ENCODE results near the gene B3GNT9. TPM values are rescaled to one million over a fixed set of nuclear protein-coding genes. Genes with fewer than 3 reads are reported as not detected.

Gene B3GNT9
- polyA plus RNA-seq, 1 donor from 2014 or later: not detected

GRCh38 chr16:67188323-67188722 is 37.5 kb upstream of the B3GNT9 start:
- H4K20me1 ChIP-seq (ENCODE audit: insufficient read depth): no peaks in the 10 kb centered on the region
- H3K4me3 ChIP-seq (ENCODE audit: low read length): no peak overlapping the region
- H3K9ac ChIP-seq (ENCODE audit: low read length): no peak overlapping the region
- no peak overlapping the region for H3K4me2 ChIP-seq (ENCODE audit: low read length)
- no peaks in the 10 kb centered on the region for H3K9me3 ChIP-seq (ENCODE audit: low read length)
- no peaks in the 10 kb centered on the region for H3K27me3 ChIP-seq (ENCODE audit: insufficient read depth, low read depth, low read length)
- H3K36me3 ChIP-seq (ENCODE audit: insufficient read depth, low read length): no peaks in the 10 kb centered on the region
- no peak overlapping the region for H2AFZ ChIP-seq (ENCODE audit: low read depth, low read length)
- no peaks in the 10 kb centered on the region for H3F3A ChIP-seq (ENCODE audit: insufficient read depth, low read length, poor library complexity, severe bottlenecking)
- TF ChIP-seq TAF1 (IDR thresholded peaks at IDR 0.05; ENCODE audit: low read depth): no peak
- TF ChIP-seq, protein P1, sequence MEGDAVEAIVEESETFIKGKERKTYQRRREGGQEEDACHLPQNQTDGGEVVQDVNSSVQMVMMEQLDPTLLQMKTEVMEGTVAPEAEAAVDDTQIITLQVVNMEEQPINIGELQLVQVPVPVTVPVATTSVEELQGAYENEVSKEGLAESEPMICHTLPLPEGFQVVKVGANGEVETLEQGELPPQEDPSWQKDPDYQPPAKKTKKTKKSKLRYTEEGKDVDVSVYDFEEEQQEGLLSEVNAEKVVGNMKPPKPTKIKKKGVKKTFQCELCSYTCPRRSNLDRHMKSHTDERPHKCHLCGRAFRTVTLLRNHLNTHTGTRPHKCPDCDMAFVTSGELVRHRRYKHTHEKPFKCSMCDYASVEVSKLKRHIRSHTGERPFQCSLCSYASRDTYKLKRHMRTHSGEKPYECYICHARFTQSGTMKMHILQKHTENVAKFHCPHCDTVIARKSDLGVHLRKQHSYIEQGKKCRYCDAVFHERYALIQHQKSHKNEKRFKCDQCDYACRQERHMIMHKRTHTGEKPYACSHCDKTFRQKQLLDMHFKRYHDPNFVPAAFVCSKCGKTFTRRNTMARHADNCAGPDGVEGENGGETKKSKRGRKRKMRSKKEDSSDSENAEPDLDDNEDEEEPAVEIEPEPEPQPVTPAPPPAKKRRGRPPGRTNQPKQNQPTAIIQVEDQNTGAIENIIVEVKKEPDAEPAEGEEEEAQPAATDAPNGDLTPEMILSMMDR (IDR thresholded peaks at IDR 0.05; ENCODE audit: poor library complexity, severe bottlenecking): no peak
- no peak for TF ChIP-seq RAD21 (conservative IDR thresholded peaks at IDR 0.05)
- TF ChIP-seq POLR2AphosphoS5 (IDR thresholded peaks at IDR 0.05): no peak
- no peak for TF ChIP-seq SMC3 (conservative IDR thresholded peaks at IDR 0.05; ENCODE audit: poor library complexity)
- TF ChIP-seq, protein P2, sequence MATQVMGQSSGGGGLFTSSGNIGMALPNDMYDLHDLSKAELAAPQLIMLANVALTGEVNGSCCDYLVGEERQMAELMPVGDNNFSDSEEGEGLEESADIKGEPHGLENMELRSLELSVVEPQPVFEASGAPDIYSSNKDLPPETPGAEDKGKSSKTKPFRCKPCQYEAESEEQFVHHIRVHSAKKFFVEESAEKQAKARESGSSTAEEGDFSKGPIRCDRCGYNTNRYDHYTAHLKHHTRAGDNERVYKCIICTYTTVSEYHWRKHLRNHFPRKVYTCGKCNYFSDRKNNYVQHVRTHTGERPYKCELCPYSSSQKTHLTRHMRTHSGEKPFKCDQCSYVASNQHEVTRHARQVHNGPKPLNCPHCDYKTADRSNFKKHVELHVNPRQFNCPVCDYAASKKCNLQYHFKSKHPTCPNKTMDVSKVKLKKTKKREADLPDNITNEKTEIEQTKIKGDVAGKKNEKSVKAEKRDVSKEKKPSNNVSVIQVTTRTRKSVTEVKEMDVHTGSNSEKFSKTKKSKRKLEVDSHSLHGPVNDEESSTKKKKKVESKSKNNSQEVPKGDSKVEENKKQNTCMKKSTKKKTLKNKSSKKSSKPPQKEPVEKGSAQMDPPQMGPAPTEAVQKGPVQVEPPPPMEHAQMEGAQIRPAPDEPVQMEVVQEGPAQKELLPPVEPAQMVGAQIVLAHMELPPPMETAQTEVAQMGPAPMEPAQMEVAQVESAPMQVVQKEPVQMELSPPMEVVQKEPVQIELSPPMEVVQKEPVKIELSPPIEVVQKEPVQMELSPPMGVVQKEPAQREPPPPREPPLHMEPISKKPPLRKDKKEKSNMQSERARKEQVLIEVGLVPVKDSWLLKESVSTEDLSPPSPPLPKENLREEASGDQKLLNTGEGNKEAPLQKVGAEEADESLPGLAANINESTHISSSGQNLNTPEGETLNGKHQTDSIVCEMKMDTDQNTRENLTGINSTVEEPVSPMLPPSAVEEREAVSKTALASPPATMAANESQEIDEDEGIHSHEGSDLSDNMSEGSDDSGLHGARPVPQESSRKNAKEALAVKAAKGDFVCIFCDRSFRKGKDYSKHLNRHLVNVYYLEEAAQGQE (IDR thresholded peaks at IDR 0.05; ENCODE audit: borderline replicate concordance): no peak
- no peak for TF ChIP-seq MXI1 (conservative IDR thresholded peaks at IDR 0.05; ENCODE audit: poor library complexity, severe bottlenecking)
- no peak for TF ChIP-seq EZH2 (IDR thresholded peaks at IDR 0.05; ENCODE audit: borderline replicate concordance, insufficient read depth, low read length, poor library complexity, severe bottlenecking)
- H3K79me2 ChIP-seq (replicated peaks; ENCODE audit: insufficient read depth, low read length): peaks cover 13% of the 10 kb centered on the region
- H3K27ac ChIP-seq (ENCODE audit: low read length): no peak overlapping the region
- H3K9me2 ChIP-seq (ENCODE audit: insufficient read depth, low read length): no peaks in the 10 kb centered on the region

DNA sequence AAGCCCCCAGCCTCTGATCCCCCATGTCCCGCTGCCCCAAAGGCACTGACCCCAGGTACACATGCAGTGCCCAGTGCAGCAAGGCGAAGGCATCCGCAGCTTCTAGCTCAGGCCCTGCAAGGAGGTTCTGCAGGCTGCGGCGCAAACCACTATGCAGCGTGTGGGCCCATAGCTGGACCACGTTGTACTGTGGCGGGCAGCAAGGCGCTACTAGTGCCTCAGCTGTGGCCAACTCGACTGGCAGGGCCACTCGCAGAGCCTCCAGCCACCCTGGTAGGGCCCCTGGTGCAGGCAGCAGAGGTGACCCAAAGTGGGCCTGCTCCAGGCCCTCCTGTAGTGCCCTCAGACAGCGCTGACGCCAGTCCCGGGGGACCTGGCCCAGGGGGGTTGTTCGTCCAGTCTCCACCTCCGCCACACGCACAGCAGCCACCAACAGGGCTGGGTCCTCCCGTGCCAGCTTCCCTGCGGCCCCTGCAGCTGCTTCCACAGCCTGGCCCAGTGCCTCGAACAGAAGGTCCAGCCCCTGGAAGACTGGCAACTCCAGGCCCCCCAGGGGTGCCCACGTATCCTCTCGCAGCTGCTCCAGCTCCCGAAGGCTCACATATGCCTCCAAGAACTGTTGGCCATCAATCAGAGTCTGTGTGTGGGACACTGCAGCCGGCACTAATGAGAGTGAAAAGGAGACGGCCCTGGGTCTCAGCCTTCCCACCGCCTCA is 36.5 kb upstream of the B3GNT9 start:
- Histone ChIP-seq H3K9me2 (ENCODE audit: insufficient read depth, low read length) (no peaks in the 10 kb centered on the region), H3K4me3 (ENCODE audit: low read length) (no peak overlapping the region), H3K27me3 (ENCODE audit: insufficient read depth, low read depth, low read length) (no peaks in the 10 kb centered on the region), H3K9me3 (ENCODE audit: low read length) (no peaks in the 10 kb centered on the region), H4K20me1 (ENCODE audit: insufficient read depth) (no peaks in the 10 kb centered on the region), H2AFZ (ENCODE audit: low read depth, low read length) (no peak overlapping the region), H3K4me2 (ENCODE audit: low read length) (no peak overlapping the region), H3K36me3 (ENCODE audit: insufficient read depth, low read length) (no peaks in the 10 kb centered on the region), H3K9ac (ENCODE audit: low read length) (no peak overlapping the region), H3K27ac (ENCODE audit: low read length) (no peak overlapping the region), H3K79me2 (replicated peaks; ENCODE audit: insufficient read depth, low read length) (peaks cover 13% of the 10 kb centered on the region), H3F3A (ENCODE audit: insufficient read depth, low read length, poor library complexity, severe bottlenecking) (no peaks in the 10 kb centered on the region)
- no peak for TF ChIP-seq EZH2 (IDR thresholded peaks at IDR 0.05; ENCODE audit: borderline replicate concordance, insufficient read depth, low read length, poor library complexity, severe bottlenecking)
- TF ChIP-seq POLR2AphosphoS5 (IDR thresholded peaks at IDR 0.05): no peak
- TF ChIP-seq TAF1 (IDR thresholded peaks at IDR 0.05; ENCODE audit: low read depth): no peak
- no peak for TF ChIP-seq MXI1 (conservative IDR thresholded peaks at IDR 0.05; ENCODE audit: poor library complexity, severe bottlenecking)
- TF ChIP-seq SMC3 (conservative IDR thresholded peaks at IDR 0.05; ENCODE audit: poor library complexity): no peak
- TF ChIP-seq, protein P2 (IDR thresholded peaks at IDR 0.05; ENCODE audit: borderline replicate concordance): no peak
- no peak for TF ChIP-seq RAD21 (conservative IDR thresholded peaks at IDR 0.05)
- TF ChIP-seq, protein P1 (IDR thresholded peaks at IDR 0.05; ENCODE audit: poor library complexity, severe bottlenecking): no peak
- no peak for TF ChIP-seq EP300 (conservative IDR thresholded peaks at IDR 0.05; ENCODE audit: poor library complexity, severe bottlenecking)

All from neural cell (in vitro differentiated cells).